Prostate gland (tissue), 2 donors: ENCODE measurements around the gene TMEM150C. TPM values are rescaled to one million over a fixed set of nuclear protein-coding genes. Genes with fewer than 3 reads are reported as not detected.
"Not testable (repeated sequence)": the region's sequence is repeated elsewhere in the genome, so short reads cannot be mapped to it uniquely, and the experiment has no call there.

Experiments used
- DNase-seq: peaks from one replicate; pipeline ENCODE4 v3.0.0-alpha.2; 2019; ENCODE audit warnings: low spot score
- H3K27ac ChIP-seq, 2 donors: fragments of 200-600 bp; sonication (generic); 2 replicates each; pipeline ENCODE4 v1.5.1; 2017 to 2019
- H3K27me3 ChIP-seq: fragments of 200-600 bp; sonication (generic); replicated peaks from 2 replicates; pipeline ENCODE4 v1.5.1; 2019; ENCODE audit not compliant: insufficient read depth
- H3K36me3 ChIP-seq, 2 donors: fragments of 200-600 bp; sonication (generic); 1 replicate in 1 of 2; 2 replicates in 1 of 2; pipeline versions ENCODE4 v1.5.1 to v1.8.1; 2017 to 2019
- H3K4me1 ChIP-seq: fragments of 200-600 bp; sonication (generic); replicated peaks from 2 replicates; pipeline ENCODE4 v1.5.1; 2019
- H3K4me3 ChIP-seq, 2 donors: fragments of 200-600 bp; sonication (generic); 2 replicates each; pipeline ENCODE4 v1.5.1; 2017 to 2019
- H3K9me3 ChIP-seq: fragments of 200-600 bp; sonication (generic); 2 replicates; pipeline ENCODE4 v1.5.1; 2017
- POLR2A ChIP-seq: fragments of 450-650 bp; IDR thresholded peaks from one replicate; pipeline ENCODE4 v1.6.1; 2016; ENCODE audit warnings: antibody characterized with exemption, mild to moderate bottlenecking
- POLR2AphosphoS5 ChIP-seq: sonication (generic); formaldehyde crosslinking; IDR thresholded peaks from one replicate; pipeline ENCODE4 v1.6.1; 2017; ENCODE audit warnings: antibody characterized with exemption
- WGBS: methylation state at CpG from one replicate; pipeline ENCODE4 v1.1.5; 2018; 5-methylcytosine and 5-hydroxymethylcytosine counted together
- intact Hi-C: fragments of 100-400 bp; cut with DNase I; formaldehyde crosslinking; loops from one replicate; pipeline ENCODE4 v1.14.2; 2022
- total RNA-seq, 2 donors: library from RNA; depleted of rRNA; stranded (reverse); fragments of >200 nt; gene quantifications; one replicate each; pipeline ENCODE4 v1.1.0, GENCODE V29; 2016
- TF ChIP-seq, protein P1 (sequence below), 4 experiments: fragments of 200-600 bp in 2 of 4; fragments of 450-650 bp in 2 of 4; sonication (generic) in 2 of 4; IDR thresholded peaks; 1 replicate in 3 of 4; 2 replicates in 1 of 4; pipeline ENCODE4 v1.5.1; 2016 to 2019; ENCODE audit warnings: antibody characterized with exemption in 4 of 4, mild to moderate bottlenecking in 2 of 4, moderate library complexity in 2 of 4

The TMEM150C gene
- total RNA-seq, 2 donors from 2014 or later: 24.9 to 30.0 TPM

DNA sequence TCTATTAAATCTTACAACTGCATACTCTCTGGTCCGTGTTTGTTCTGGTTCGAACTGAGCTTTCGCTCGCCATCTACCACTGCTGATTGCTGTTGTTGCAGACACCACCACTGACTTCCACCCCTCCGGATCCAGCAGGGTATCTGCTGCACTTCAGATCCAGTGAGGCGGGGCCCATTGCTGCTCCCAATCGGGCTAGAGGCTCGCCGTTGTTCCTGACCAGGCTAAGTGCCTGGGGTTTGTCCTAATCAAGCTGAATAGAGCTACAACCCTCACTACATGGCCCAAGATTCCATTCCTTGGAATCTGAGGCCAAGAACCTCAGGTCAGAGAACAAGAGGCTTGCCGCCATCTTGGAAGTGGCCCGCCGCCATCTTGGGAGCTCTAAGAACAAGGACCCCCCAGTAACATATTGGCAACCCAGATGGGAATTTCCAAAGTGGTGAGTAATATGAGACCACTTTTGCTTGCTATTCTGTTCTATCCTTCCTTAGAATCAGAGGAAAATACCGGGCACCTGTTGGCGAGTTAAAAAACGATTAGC is 88.1 kb downstream of the TMEM150C start:
- DNase-seq: no peak
- intact Hi-C loops: no loop called here
- WGBS: 97% methylated on average over 15 of the region's 15 CpGs
- Histone ChIP-seq H3K4me1 (no peaks in the 10 kb centered on the region), H3K9me3 (no peaks in the 10 kb centered on the region), H3K27me3 (no peaks in the 10 kb centered on the region), H3K27ac (no peak overlapping the region), H3K36me3 (no peaks in the 10 kb centered on the region), H3K4me3 (no peak overlapping the region)
- no peak for TF ChIP-seq POLR2AphosphoS5
- TF ChIP-seq POLR2A: no peak
- TF ChIP-seq, protein P1, sequence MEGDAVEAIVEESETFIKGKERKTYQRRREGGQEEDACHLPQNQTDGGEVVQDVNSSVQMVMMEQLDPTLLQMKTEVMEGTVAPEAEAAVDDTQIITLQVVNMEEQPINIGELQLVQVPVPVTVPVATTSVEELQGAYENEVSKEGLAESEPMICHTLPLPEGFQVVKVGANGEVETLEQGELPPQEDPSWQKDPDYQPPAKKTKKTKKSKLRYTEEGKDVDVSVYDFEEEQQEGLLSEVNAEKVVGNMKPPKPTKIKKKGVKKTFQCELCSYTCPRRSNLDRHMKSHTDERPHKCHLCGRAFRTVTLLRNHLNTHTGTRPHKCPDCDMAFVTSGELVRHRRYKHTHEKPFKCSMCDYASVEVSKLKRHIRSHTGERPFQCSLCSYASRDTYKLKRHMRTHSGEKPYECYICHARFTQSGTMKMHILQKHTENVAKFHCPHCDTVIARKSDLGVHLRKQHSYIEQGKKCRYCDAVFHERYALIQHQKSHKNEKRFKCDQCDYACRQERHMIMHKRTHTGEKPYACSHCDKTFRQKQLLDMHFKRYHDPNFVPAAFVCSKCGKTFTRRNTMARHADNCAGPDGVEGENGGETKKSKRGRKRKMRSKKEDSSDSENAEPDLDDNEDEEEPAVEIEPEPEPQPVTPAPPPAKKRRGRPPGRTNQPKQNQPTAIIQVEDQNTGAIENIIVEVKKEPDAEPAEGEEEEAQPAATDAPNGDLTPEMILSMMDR (IDR thresholded peaks at IDR 0.05): no peak

DNA sequence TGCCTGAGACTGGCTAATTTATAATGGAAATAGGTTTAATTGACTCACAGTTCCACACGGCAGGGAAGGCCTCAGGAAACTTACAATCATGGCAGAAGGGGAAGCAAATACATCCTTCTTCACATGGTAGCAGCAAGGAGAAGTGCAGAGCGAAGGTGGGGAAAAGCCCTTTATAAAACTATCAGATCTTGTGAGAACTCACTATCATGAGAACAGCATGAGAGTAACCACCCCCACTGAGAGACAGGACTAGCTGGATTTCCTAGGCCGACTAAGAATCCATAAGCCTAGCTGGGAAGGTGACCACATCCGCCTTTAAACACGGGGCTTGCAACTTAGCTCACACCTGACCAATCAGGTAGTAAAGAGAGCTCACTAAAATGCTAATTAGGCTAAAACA is 88.7 kb downstream of the TMEM150C start:
- WGBS: 65% methylated on average over 5 of the region's 5 CpGs
- H3K4me1 ChIP-seq, DNase-seq, H3K27ac ChIP-seq, intact Hi-C loops, H3K27me3 ChIP-seq, H3K9me3 ChIP-seq, H3K36me3 ChIP-seq, H3K4me3 ChIP-seq: not testable (repeated sequence)

DNA sequence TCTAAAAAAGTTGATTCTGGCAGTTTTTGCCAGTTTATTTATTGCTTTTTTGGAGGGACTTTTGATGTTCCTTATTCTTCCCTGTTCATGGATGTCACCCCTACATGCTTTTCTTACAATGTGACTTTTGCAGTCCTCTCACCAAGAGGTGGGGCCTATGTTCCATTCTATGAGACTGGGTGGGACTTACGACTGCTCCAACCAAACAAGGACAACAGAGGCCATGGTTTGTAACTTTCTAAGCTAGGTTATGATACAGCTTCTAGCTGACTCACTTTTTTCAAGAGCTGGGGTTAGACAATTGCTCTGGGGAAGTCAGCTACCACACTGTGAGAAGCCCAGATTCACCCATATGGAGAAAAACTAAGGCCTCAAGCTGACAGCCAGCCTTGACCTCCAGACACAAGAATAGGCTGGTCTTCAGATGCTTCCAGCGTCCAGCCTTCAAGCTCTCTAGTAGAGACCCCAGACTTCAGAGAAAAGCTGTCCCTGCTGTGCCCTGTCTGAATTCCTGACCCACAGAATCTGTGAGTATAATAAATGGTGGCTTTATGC is 91.9 kb downstream of the TMEM150C start:
- TF ChIP-seq, protein P1 (IDR thresholded peaks at IDR 0.05): no peak
- TF ChIP-seq POLR2A (no peak), POLR2AphosphoS5 (no peak)
- Histone ChIP-seq H3K36me3 (no peaks in the 10 kb centered on the region), H3K27ac (no peak overlapping the region), H3K9me3 (no peaks in the 10 kb centered on the region), H3K4me1 (no peaks in the 10 kb centered on the region), H3K4me3 (no peak overlapping the region), H3K27me3 (no peaks in the 10 kb centered on the region)
- intact Hi-C loops: loop anchor here (10.0 kb wide), 1 partner anchor 565 kb away; the partner anchor contains the start of gene COPS4
- no peak for DNase-seq
- 78% methylated on average over 2 of the region's 2 CpGs for WGBS

DNA sequence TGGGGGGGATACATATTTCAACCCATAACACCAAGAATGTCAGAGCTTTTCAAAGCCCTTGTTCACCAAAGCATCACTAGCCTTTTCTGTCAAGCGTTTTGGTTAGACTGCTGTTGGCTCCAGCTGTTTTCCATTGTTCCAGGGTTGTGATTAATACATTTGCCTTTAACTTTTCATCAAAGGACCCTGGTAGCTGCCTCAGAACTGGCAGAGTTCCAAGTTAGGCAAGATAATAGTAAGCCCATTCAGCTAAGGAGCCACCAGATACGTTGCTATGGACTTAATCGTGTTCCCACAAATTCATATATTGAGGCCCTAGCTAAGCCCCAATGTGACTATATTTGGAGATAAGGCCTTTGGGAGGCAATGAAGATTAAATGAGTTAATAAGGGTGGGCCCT is 94.3 kb downstream of the TMEM150C start:
- intact Hi-C loops: loop anchor here (10.0 kb wide), 1 partner anchor 567 kb away; the partner anchor contains the start of gene COPS4
- no peak for TF ChIP-seq POLR2A
- no peak for TF ChIP-seq POLR2AphosphoS5
- TF ChIP-seq, protein P1 (IDR thresholded peaks at IDR 0.05): no peak
- H3K9me3 ChIP-seq: no peaks in the 10 kb centered on the region

DNA sequence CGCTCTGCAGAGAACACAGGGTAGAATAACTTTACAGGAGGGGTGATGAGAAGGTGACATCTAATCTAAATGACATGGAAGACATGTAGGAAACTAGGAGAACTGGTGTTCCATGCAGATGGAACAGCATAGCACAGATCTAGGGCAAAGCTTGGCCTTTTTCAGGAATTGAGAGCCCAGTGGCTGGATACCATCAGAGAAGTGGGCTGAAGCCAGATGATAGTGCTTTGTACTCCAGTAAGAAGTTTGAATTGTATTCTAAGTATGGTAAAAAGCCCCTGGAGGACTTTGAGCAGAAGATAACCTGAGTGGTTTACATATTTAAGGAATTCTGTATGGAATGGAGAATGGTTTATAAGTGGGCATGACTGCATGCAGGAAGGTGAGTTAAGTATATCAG is 98.6 kb downstream of the TMEM150C start:
- no peak overlapping the region for H3K27ac ChIP-seq
- 100% methylated on average over 1 of the region's 1 CpG for WGBS
- no peak for TF ChIP-seq POLR2AphosphoS5
- TF ChIP-seq, protein P1 (IDR thresholded peaks at IDR 0.05): no peak
- no peak for TF ChIP-seq POLR2A
- no peak for DNase-seq
- intact Hi-C loops: loop anchor here (2.0 to 10.0 kb wide), 6 partner anchors 274 to 994 kb away; partner anchors contain the start of genes COPS4, HELQ, MRPS18C and SCD5
- H3K4me3 ChIP-seq: no peak overlapping the region
- H3K9me3 ChIP-seq: no peaks in the 10 kb centered on the region
- H3K36me3 ChIP-seq: no peaks in the 10 kb centered on the region
- no peaks in the 10 kb centered on the region for H3K27me3 ChIP-seq
- no peaks in the 10 kb centered on the region for H3K4me1 ChIP-seq

More for the DNA sequence above, 94.3 kb downstream of the TMEM150C start:
- Histone ChIP-seq H3K4me3 (no peak overlapping the region), H3K4me1 (no peaks in the 10 kb centered on the region), H3K27me3 (no peaks in the 10 kb centered on the region), H3K27ac (no peak overlapping the region), H3K36me3 (no peaks in the 10 kb centered on the region)
- WGBS: 60% methylated on average over 3 of the region's 3 CpGs
- no peak for DNase-seq
